GM20000 (cell line): ENCODE measurements around the gene TBC1D19.
"Not testable (repeated sequence)": the region's sequence is repeated elsewhere in the genome, so short reads cannot be mapped to it uniquely, and the experiment has no call there.

Experiments
- DNase-seq: peaks from one replicate; pipeline ENCODE4 v3.0.0; 2012; ENCODE audit warnings: low spot score
- TF ChIP-seq, protein P1 (sequence below): IDR thresholded peaks from 2 replicates; pipeline ENCODE4 v1.5.1; 2012; ENCODE audit warnings: mild to moderate bottlenecking, control low read depth; ENCODE audit errors: extremely low read depth, missing control alignments

TBC1D19 gene

DNA sequence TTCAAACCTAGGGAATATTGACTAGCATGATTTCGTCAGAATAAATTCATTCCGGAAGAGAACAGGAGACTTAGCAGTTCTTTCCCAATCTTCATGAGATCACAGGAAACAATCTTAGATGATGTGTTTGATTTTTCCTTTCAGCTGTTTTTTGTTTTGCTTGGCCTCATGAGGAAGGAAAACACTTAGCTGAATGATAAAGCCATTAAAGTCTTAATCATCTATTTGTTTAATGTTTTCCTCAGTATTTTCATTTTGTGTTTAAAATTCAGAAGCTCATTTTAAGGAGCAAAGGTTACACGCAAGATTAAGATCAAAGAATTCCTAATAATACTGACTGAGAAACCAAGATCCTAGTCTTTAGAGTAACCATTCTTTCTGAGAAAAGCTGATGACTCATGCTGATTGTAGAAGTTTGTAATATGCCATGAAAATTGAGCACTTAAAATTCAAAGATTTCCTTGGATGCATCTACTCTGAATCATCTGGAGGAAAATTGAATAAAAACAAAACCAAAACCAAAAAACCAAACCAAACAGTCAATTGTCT is 15.4 kb upstream of the TBC1D19 start:
- TF ChIP-seq, protein P1, sequence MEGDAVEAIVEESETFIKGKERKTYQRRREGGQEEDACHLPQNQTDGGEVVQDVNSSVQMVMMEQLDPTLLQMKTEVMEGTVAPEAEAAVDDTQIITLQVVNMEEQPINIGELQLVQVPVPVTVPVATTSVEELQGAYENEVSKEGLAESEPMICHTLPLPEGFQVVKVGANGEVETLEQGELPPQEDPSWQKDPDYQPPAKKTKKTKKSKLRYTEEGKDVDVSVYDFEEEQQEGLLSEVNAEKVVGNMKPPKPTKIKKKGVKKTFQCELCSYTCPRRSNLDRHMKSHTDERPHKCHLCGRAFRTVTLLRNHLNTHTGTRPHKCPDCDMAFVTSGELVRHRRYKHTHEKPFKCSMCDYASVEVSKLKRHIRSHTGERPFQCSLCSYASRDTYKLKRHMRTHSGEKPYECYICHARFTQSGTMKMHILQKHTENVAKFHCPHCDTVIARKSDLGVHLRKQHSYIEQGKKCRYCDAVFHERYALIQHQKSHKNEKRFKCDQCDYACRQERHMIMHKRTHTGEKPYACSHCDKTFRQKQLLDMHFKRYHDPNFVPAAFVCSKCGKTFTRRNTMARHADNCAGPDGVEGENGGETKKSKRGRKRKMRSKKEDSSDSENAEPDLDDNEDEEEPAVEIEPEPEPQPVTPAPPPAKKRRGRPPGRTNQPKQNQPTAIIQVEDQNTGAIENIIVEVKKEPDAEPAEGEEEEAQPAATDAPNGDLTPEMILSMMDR: no peak
- no peak for DNase-seq

- TF ChIP-seq, protein P1: no peak
- no peak for DNase-seq
Measured at GRCh38 chr4:26570596-26570995, 13.3 kb upstream of the TBC1D19 start.

GRCh38 chr4:26573389-26573794 is 10.5 kb upstream of the TBC1D19 start:
- DNase-seq: no peak
- TF ChIP-seq, protein P1: no peak

- DNase-seq: no peak
- TF ChIP-seq, protein P1: no peak
Measured at GRCh38 chr4:26574563-26574962, 9.3 kb upstream of the TBC1D19 start.

- no peak for DNase-seq
Measured at GRCh38 chr4:26576231-26576739, 7.6 kb upstream of the TBC1D19 start.

DNA sequence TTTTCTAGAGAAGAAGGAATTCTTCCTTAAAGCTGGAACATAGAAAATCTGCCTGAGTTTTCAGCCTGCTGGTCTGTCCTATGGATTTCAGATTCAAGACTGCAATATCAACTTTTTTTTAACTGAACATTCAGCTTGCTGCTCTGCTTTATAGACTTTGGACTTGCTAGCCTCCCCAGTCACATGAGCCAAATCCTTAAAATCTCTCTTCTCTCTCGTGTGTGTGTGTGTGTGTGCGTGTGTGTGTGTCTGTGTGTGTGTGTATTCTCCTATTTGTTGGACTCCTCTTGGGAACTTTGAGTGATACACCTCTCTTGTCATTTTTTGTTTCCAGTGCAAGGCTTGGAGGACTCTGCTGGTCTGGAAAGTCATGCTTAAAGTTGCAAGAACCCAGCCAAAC is 6.8 kb upstream of the TBC1D19 start:
- TF ChIP-seq, protein P1: no peak
- no peak for DNase-seq

More at GRCh38 chr4:26576231-26576739, 7.6 kb upstream of the TBC1D19 start:
- TF ChIP-seq, protein P1: no peak

DNA sequence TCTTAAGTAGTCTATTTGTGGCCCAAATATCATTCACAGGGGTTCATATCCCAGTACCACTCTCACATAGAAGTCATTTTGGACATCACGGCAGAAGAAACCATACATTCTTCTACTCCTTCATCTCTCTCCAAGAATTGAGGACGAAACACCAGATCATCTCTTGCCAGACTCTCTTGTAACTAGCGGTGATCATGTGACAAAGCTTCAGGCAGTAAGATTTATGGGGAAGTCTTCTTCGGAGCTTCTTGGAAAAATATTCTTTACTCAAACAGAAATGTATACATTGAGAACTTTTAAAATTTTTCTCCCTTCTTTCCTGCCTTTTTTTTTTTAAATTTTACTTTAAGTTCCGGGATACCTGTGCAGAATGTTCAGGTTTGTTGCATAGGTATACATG is 4.7 kb upstream of the TBC1D19 start:
- DNase-seq: no peak
- TF ChIP-seq, protein P1: no peak

DNA sequence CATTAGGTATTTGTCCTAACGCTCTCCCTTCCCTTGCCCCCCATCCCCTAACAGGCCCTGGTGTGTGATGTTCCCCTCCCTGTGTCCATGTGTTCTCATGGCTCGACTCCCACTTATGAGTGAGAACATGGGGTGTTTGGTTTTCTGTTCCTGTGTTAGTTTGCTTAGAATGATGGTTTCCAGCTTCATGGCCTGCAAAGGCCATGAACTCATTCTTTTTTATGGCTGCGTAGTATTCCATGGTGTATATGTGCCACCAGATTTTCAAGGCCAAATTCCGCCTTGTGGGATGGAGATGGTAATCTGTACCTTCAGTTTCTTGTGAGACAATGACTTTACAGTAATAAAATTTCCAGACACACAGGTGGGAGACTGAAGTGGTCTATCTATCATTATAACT is 2.5 kb upstream of the TBC1D19 start:
- DNase-seq: not testable (repeated sequence)
